ENCODE data around the gene SPATA17. TPM values are rescaled to one million over a fixed set of nuclear protein-coding genes. Genes with fewer than 3 reads are reported as not detected.
A peak's percentile ranks its signal among the peaks of the same experiment; 100 is the strongest.

Gene SPATA17
- total RNA-seq, 2 experiments from 2014 or later = not detected

DNA sequence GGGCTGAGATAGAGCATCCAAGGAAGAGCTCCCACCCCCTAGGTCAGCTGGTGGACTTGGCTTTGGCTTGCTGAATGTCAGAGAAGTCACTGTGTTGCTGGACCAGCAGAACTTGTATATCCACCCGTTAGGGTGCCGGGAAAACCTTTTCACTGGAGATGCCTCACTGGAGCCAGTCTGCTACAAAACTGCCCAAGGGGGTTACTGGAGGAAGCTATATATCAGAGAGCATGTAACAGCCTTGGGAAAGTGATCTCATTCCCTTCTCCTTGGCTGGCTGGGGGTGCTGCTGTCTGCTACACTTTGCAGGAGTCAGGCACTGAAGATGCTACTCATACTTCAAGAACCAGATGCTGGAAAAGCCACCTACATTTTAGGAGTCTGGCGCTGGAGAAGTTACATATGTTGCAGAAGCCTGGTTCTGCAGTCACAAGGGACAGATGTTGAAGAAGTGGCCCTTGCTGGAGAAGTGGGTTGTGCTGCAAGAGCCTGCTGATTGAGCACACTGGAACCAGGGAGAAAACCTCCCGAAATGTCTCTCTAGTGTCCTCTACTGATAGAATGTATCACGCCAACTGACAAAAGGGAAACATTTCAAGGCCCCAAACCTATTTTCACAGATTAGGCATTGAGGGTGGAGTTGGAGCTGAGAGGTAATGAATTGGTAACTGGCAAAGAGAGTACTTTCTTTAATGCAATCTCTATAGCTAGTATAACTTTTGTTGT lies 250.6 kb downstream of the SPATA17 start:
- Mint-ChIP-seq H3K9me3 (no peaks in the 10 kb centered on the region), H3K36me3 (ENCODE audit: low read depth) (no peaks in the 10 kb centered on the region), H3K4me3 (no peak overlapping the region), H3K4me1 (ENCODE audit: low read depth) (no peaks in the 10 kb centered on the region), H3K27me3 (no peaks in the 10 kb centered on the region), H3K27ac (no peak overlapping the region)
- TF ChIP-seq, protein P1, sequence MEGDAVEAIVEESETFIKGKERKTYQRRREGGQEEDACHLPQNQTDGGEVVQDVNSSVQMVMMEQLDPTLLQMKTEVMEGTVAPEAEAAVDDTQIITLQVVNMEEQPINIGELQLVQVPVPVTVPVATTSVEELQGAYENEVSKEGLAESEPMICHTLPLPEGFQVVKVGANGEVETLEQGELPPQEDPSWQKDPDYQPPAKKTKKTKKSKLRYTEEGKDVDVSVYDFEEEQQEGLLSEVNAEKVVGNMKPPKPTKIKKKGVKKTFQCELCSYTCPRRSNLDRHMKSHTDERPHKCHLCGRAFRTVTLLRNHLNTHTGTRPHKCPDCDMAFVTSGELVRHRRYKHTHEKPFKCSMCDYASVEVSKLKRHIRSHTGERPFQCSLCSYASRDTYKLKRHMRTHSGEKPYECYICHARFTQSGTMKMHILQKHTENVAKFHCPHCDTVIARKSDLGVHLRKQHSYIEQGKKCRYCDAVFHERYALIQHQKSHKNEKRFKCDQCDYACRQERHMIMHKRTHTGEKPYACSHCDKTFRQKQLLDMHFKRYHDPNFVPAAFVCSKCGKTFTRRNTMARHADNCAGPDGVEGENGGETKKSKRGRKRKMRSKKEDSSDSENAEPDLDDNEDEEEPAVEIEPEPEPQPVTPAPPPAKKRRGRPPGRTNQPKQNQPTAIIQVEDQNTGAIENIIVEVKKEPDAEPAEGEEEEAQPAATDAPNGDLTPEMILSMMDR (IDR thresholded peaks at IDR 0.05) = no peak
- DNase-seq = no peak
- no peak for ATAC-seq
- CTCF ChIA-PET = no interaction called here
- intact Hi-C loops (cut with micrococcal nuclease) = no loop called here
- POLR2A ChIA-PET = no interaction called here

DNA sequence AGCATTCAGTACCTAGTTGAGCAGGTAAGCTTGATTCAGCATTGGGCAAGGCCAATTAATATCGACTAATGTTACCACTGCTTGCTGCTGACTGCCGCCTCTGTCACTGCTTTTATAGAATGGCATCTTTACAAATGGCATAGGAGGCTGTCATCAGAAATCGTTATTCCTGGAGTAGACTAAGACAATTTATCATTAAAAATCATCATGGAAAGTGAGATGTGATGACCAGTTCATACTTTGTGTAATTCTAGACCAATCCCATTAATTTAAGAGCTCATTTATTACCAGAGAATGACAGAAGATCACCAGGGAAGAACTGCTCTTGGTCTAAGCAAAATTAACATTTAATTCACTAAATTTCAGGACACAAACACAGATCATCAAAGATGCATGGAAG lies 254.0 kb downstream of the SPATA17 start:
- intact Hi-C loops (cut with micrococcal nuclease) = no loop called here
- H3K27ac Mint-ChIP-seq = no peak overlapping the region
- TF ChIP-seq, protein P1 (IDR thresholded peaks at IDR 0.05) = no peak
- no peaks in the 10 kb centered on the region for H3K9me3 Mint-ChIP-seq
- ChIA-PET CTCF (no interaction called here), POLR2A (no interaction called here)
- no peaks in the 10 kb centered on the region for H3K27me3 Mint-ChIP-seq
- no peaks in the 10 kb centered on the region for H3K36me3 Mint-ChIP-seq (ENCODE audit: low read depth)
- H3K4me3 Mint-ChIP-seq = no peak overlapping the region
- DNase-seq = no peak
- no peaks in the 10 kb centered on the region for H3K4me1 Mint-ChIP-seq (ENCODE audit: low read depth)
- no peak for ATAC-seq

DNA sequence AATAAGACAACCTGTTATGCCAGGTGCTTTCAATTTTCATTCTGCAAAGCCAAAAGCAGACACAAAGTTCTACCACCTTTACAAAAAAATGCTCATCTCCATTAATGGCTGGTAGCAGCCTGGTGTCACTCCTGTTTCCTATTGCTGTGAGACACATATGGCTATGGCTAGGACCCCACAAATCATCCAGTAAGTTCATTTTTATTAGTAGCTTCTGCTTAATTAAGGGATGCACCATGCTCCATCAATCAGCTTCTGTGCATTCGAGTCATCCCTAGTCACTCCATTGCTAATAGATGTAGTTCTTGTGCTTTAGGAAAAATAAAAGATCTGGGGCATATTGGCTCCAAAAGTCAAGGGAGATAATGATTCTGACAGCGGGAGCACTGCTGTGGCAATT lies 257.2 kb downstream of the SPATA17 start:
- ATAC-seq = no peak
- CTCF ChIA-PET = no interaction called here
- Mint-ChIP-seq H3K36me3 (ENCODE audit: low read depth) (no peaks in the 10 kb centered on the region), H3K4me3 (no peak overlapping the region), H3K27ac (no peak overlapping the region), H3K27me3 (no peaks in the 10 kb centered on the region), H3K4me1 (ENCODE audit: low read depth) (no peaks in the 10 kb centered on the region), H3K9me3 (no peaks in the 10 kb centered on the region)
- TF ChIP-seq, protein P1 (IDR thresholded peaks at IDR 0.05) = no peak
- intact Hi-C loops (cut with micrococcal nuclease) = no loop called here
- POLR2A ChIA-PET = no interaction called here
- no peak for DNase-seq

DNA sequence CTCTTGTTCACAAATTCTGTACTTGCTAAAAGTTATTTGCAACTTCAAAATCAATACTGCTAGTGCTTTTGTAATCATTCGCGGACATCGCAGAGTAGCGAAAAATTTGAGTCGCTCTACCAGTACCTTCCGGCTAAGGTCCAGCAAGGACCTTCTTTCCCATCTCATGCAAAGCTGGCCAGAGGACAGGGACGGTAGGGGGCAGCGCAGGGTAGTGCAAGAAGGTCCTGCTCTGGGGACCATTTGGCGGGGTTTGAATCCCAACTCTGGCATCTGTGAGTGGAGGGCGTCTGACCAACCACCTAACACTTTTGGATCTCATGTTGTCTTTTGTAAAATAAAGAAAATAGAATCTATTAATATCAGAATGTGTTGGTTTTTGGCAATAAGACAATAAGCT lies 258.3 kb downstream of the SPATA17 start:
- Mint-ChIP-seq H3K4me3 (no peak overlapping the region), H3K36me3 (ENCODE audit: low read depth) (no peaks in the 10 kb centered on the region), H3K27ac (no peak overlapping the region), H3K9me3 (no peaks in the 10 kb centered on the region), H3K4me1 (ENCODE audit: low read depth) (no peaks in the 10 kb centered on the region), H3K27me3 (no peaks in the 10 kb centered on the region)
- ChIA-PET CTCF (no interaction called here), POLR2A (no interaction called here)
- peak; percentile 3 for DNase-seq
- no peak for ATAC-seq
- intact Hi-C loops (cut with micrococcal nuclease) = no loop called here
- TF ChIP-seq, protein P1 (IDR thresholded peaks at IDR 0.05) = no peak

DNA sequence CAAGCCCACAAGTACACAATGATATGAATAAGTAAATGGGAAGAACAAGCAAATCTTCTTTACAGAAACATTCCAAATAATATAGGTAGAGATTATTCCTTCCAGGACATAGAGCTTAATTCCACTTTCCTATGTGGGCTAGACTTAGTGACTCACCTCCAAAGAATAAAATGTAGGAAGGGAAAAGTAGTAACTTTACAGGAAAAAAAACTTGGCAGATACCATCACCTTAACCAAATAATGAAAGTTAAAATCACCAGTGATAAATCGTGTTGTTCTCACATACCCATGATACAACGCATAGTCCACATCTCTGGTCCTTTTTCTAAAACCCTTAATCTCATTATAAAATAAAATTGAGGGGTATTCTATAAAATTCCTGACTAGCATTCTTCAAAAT lies 260.8 kb downstream of the SPATA17 start:
- intact Hi-C loops (cut with micrococcal nuclease) = no loop called here
- no peaks in the 10 kb centered on the region for H3K36me3 Mint-ChIP-seq (ENCODE audit: low read depth)
- H3K4me3 Mint-ChIP-seq = no peak overlapping the region
- ChIA-PET CTCF (no interaction called here), POLR2A (no interaction called here)
- TF ChIP-seq, protein P1 (IDR thresholded peaks at IDR 0.05) = no peak
- H3K27ac Mint-ChIP-seq = no peak overlapping the region
- ATAC-seq (no peak), DNase-seq (no peak)
- no peaks in the 10 kb centered on the region for H3K9me3 Mint-ChIP-seq
- no peaks in the 10 kb centered on the region for H3K4me1 Mint-ChIP-seq (ENCODE audit: low read depth)
- no peaks in the 10 kb centered on the region for H3K27me3 Mint-ChIP-seq
